ENCODE results near the gene TNFRSF12A. TPM values are rescaled to one million over a fixed set of nuclear protein-coding genes. Genes with fewer than 3 reads are reported as not detected.

TNFRSF12A gene
- total and polyA plus RNA-seq, 2 of the 13 experiments (the other 11 are each of a cell fraction or from before 2014, with no cell fraction given): 61.9 to 66.0 TPM

DNA sequence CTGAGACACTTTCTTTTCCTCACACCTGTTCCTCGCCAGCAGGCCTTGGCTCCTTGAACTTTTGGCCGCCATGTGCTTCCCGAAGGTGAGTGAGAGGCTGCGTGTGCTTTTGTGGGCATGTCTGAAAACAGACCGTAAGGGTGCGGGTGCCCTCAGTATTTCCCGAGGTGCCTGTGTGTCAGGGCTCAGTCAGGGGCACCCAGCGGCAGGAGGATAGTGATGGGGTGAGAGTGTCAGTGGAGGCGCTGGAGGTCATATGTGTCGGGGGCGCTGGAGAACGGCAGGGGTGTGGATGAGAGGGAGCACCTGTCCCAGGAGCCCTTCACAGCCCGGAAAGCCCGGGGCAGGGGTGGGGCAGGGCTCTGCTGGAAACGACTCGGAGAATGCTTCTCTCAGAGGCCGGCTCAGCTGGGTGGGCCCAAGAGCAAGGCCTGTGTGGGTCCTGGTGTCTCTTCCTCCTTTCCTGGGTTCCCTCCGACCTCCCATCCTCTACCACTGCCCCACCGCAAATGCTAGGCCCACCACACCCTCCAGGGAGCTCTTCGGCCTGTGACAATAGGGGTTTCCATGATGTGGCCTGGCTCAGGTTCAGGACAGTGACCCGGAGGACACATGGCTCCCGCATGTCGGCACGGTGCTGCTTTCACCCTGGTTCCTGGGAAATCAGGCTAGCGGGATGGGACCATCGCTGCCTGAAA, 45.7 kb downstream of the TNFRSF12A start (continued):
- TF ChIP-seq, protein P1, sequence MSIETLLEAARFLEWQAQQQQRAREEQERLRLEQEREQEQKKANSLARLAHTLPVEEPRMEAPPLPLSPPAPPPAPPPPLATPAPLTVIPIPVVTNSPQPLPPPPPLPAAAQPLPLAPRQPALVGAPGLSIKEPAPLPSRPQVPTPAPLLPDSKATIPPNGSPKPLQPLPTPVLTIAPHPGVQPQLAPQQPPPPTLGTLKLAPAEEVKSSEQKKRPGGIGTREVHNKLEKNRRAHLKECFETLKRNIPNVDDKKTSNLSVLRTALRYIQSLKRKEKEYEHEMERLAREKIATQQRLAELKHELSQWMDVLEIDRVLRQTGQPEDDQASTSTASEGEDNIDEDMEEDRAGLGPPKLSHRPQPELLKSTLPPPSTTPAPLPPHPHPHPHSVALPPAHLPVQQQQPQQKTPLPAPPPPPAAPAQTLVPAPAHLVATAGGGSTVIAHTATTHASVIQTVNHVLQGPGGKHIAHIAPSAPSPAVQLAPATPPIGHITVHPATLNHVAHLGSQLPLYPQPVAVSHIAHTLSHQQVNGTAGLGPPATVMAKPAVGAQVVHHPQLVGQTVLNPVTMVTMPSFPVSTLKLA (IDR thresholded peaks at IDR 0.05): 0 out of 2 replicates have a peak, but pooled peaks have one; percentile 22
- TF ChIP-seq, protein P2, sequence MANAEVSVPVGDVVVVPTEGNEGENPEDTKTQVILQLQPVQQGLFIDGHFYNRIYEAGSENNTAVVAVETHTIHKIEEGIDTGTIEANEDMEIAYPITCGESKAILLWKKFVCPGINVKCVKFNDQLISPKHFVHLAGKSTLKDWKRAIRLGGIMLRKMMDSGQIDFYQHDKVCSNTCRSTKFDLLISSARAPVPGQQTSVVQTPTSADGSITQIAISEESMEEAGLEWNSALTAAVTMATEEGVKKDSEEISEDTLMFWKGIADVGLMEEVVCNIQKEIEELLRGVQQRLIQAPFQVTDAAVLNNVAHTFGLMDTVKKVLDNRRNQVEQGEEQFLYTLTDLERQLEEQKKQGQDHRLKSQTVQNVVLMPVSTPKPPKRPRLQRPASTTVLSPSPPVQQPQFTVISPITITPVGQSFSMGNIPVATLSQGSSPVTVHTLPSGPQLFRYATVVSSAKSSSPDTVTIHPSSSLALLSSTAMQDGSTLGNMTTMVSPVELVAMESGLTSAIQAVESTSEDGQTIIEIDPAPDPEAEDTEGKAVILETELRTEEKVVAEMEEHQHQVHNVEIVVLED (CRISPR knock-in tag; IDR thresholded peaks at IDR 0.05; ENCODE audit: borderline replicate concordance): no peak
- TF ChIP-seq PHF8 (CRISPR knock-in tag; IDR thresholded peaks at IDR 0.05): 0 out of 2 replicates have a peak, but pooled peaks have one; percentile 38
- 0 out of 2 replicates have a peak, but pooled peaks have one; percentile 21 for TF ChIP-seq ZNF557 (CRISPR knock-in tag; IDR thresholded peaks at IDR 0.05)
- TF ChIP-seq PHF20 (CRISPR knock-in tag; IDR thresholded peaks at IDR 0.05): peak; percentile 34; the same call in 1 of the 2 replicates
- TF ChIP-seq SYNCRIP (IDR thresholded peaks at IDR 0.05; ENCODE audit: insufficient read depth, low read depth, low read length): no peak
- TF ChIP-seq NCOA1 (CRISPR knock-in tag; IDR thresholded peaks at IDR 0.05): 0 out of 2 replicates have a peak, but pooled peaks have one; percentile 7
- no peak for TF ChIP-seq THYN1 (CRISPR knock-in tag; IDR thresholded peaks at IDR 0.05; ENCODE audit: borderline replicate concordance, low read depth)
- TF ChIP-seq, protein P3, sequence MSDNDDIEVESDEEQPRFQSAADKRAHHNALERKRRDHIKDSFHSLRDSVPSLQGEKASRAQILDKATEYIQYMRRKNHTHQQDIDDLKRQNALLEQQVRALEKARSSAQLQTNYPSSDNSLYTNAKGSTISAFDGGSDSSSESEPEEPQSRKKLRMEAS (IDR thresholded peaks at IDR 0.05): peak; percentile 71
- TF ChIP-seq NRL (CRISPR knock-in tag; IDR thresholded peaks at IDR 0.05; ENCODE audit: borderline replicate concordance): peak; percentile 26; the same call in 1 of the 2 replicates
- TF ChIP-seq ZNF616 (CRISPR knock-in tag; IDR thresholded peaks at IDR 0.05; ENCODE audit: low read depth): peak; percentile 5; the same call in 1 of the 2 replicates
- TF ChIP-seq, protein P4, sequence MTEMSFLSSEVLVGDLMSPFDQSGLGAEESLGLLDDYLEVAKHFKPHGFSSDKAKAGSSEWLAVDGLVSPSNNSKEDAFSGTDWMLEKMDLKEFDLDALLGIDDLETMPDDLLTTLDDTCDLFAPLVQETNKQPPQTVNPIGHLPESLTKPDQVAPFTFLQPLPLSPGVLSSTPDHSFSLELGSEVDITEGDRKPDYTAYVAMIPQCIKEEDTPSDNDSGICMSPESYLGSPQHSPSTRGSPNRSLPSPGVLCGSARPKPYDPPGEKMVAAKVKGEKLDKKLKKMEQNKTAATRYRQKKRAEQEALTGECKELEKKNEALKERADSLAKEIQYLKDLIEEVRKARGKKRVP (CRISPR knock-in tag; IDR thresholded peaks at IDR 0.05): 0 out of 4 replicates have a peak, but pooled peaks of 1 of the 2 experiments have one; percentile 5
- TF ChIP-seq, protein P5, sequence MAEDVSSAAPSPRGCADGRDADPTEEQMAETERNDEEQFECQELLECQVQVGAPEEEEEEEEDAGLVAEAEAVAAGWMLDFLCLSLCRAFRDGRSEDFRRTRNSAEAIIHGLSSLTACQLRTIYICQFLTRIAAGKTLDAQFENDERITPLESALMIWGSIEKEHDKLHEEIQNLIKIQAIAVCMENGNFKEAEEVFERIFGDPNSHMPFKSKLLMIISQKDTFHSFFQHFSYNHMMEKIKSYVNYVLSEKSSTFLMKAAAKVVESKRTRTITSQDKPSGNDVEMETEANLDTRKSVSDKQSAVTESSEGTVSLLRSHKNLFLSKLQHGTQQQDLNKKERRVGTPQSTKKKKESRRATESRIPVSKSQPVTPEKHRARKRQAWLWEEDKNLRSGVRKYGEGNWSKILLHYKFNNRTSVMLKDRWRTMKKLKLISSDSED (CRISPR knock-in tag; IDR thresholded peaks at IDR 0.05): 0 out of 2 replicates have a peak, but pooled peaks have one; percentile 20
- peak; percentile 42 for TF ChIP-seq AGO2 (optimal IDR thresholded peaks at IDR 0.05; ENCODE audit: low read depth, low read length)
- TF ChIP-seq NFKB2 (CRISPR knock-in tag; IDR thresholded peaks at IDR 0.05; ENCODE audit: borderline replicate concordance): peak; percentile 79; the same call in 1 of the 2 replicates
- TF ChIP-seq, protein P6, sequence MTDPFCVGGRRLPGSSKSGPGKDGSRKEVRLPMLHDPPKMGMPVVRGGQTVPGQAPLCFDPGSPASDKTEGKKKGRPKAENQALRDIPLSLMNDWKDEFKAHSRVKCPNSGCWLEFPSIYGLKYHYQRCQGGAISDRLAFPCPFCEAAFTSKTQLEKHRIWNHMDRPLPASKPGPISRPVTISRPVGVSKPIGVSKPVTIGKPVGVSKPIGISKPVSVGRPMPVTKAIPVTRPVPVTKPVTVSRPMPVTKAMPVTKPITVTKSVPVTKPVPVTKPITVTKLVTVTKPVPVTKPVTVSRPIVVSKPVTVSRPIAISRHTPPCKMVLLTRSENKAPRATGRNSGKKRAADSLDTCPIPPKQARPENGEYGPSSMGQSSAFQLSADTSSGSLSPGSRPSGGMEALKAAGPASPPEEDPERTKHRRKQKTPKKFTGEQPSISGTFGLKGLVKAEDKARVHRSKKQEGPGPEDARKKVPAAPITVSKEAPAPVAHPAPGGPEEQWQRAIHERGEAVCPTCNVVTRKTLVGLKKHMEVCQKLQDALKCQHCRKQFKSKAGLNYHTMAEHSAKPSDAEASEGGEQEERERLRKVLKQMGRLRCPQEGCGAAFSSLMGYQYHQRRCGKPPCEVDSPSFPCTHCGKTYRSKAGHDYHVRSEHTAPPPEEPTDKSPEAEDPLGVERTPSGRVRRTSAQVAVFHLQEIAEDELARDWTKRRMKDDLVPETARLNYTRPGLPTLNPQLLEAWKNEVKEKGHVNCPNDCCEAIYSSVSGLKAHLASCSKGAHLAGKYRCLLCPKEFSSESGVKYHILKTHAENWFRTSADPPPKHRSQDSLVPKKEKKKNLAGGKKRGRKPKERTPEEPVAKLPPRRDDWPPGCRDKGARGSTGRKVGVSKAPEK (CRISPR knock-in tag; IDR thresholded peaks at IDR 0.05; ENCODE audit: borderline replicate concordance): no peak
- TF ChIP-seq ZNF224 (CRISPR knock-in tag; IDR thresholded peaks at IDR 0.05): 0 out of 2 replicates have a peak, but pooled peaks have one; percentile 40
- peak; percentile 15; the same call in 1 of the 2 replicates for TF ChIP-seq SAP130 (CRISPR knock-in tag; IDR thresholded peaks at IDR 0.05; ENCODE audit: low read depth)
- TF ChIP-seq ZNF768 (CRISPR knock-in tag; IDR thresholded peaks at IDR 0.05): 0 out of 2 replicates have a peak, but pooled peaks have one; percentile 12

Data from HepG2 (cell line).